ENCODE results near the gene PTPRD.

PTPRD gene

GRCh38 chr9:9905736-9906135 lies 707.1 kb downstream of the PTPRD start:
- Histone ChIP-seq H3K4me3 (ENCODE audit: low read depth, low read length) (no peak overlapping the region), H2AFZ (ENCODE audit: insufficient read depth, low read length, poor library complexity) (no peak overlapping the region), H3K79me1 (ENCODE audit: low read length) (no peaks in the 10 kb centered on the region), H2AK5ac (ENCODE audit: low read length) (no peak overlapping the region), H3K4me1 (ENCODE audit: control insufficient read depth in 1 of 2, insufficient read depth in 2 of 2, low read length in 2 of 2) (no peaks in the 10 kb centered on the region), H4K12ac (ENCODE audit: low read depth, low read length) (no peak overlapping the region), H4K8ac (ENCODE audit: low read depth, low read length) (no peak overlapping the region), H3K9me3 (ENCODE audit: insufficient read depth, low read depth, low read length) (no peaks in the 10 kb centered on the region), H3K27me3 (ENCODE audit: insufficient read depth, low read length) (no peaks in the 10 kb centered on the region), H4K91ac (ENCODE audit: low read depth, low read length) (no peak overlapping the region), H3K27ac (ENCODE audit: low read depth, low read length) (no peak overlapping the region), H3K4me2 (ENCODE audit: low read length) (no peak overlapping the region), H3K23ac (ENCODE audit: low read length) (no peak overlapping the region), H2BK12ac (ENCODE audit: low read length) (no peak overlapping the region), H3K79me2 (ENCODE audit: control insufficient read depth, insufficient read depth, low read length, poor library complexity) (no peaks in the 10 kb centered on the region), H2BK5ac (ENCODE audit: low read depth, low read length, poor library complexity) (no peak overlapping the region), H2BK120ac (ENCODE audit: insufficient read depth, low read length, poor library complexity) (no peak overlapping the region), H3K36me3 (ENCODE audit: control insufficient read depth in 1 of 2, insufficient read depth in 2 of 2, low read length in 2 of 2) (no peaks in the 10 kb centered on the region), H3K9ac (ENCODE audit: low read length) (no peak overlapping the region), H3K14ac (ENCODE audit: low read length) (no peak overlapping the region), H3K4ac (ENCODE audit: low read depth, low read length) (no peak overlapping the region), H3K18ac (ENCODE audit: low read length) (no peak overlapping the region)
- DNase-seq = peak in 1 of 2 donors; percentile 36
- no CpG with 5 or more reads among the region's 3 CpGs for WGBS (ENCODE audit: extremely low coverage, insufficient coverage, insufficient read length)

GRCh38 chr9:9904041-9904440 lies 708.8 kb downstream of the PTPRD start:
- no peak overlapping the region for H3K18ac ChIP-seq (ENCODE audit: low read length)
- H3K4ac ChIP-seq (ENCODE audit: low read depth, low read length) = no peak overlapping the region
- H2AK5ac ChIP-seq (ENCODE audit: low read length) = no peak overlapping the region
- no peaks in the 10 kb centered on the region for H3K27me3 ChIP-seq (ENCODE audit: insufficient read depth, low read length)
- no peak overlapping the region for H2AFZ ChIP-seq (ENCODE audit: insufficient read depth, low read length, poor library complexity)
- H3K36me3 ChIP-seq (ENCODE audit: control insufficient read depth in 1 of 2, insufficient read depth in 2 of 2, low read length in 2 of 2) = no peaks in the 10 kb centered on the region
- H2BK12ac ChIP-seq (ENCODE audit: low read length) = no peak overlapping the region
- no peak overlapping the region for H3K9ac ChIP-seq (ENCODE audit: low read length)
- no peak overlapping the region for H3K27ac ChIP-seq (ENCODE audit: low read depth, low read length)
- no peak overlapping the region for H3K4me2 ChIP-seq (ENCODE audit: low read length)
- H2BK120ac ChIP-seq (ENCODE audit: insufficient read depth, low read length, poor library complexity) = no peak overlapping the region
- H4K12ac ChIP-seq (ENCODE audit: low read depth, low read length) = no peak overlapping the region
- H3K14ac ChIP-seq (ENCODE audit: low read length) = no peak overlapping the region
- H3K4me3 ChIP-seq (ENCODE audit: low read depth, low read length) = no peak overlapping the region
- no peaks in the 10 kb centered on the region for H3K4me1 ChIP-seq (ENCODE audit: control insufficient read depth in 1 of 2, insufficient read depth in 2 of 2, low read length in 2 of 2)
- H2BK5ac ChIP-seq (ENCODE audit: low read depth, low read length, poor library complexity) = no peak overlapping the region
- H3K23ac ChIP-seq (ENCODE audit: low read length) = no peak overlapping the region
- DNase-seq = no peak
- no CpG with 5 or more reads among the region's 3 CpGs for WGBS (ENCODE audit: extremely low coverage, insufficient coverage, insufficient read length)
- H3K79me2 ChIP-seq (ENCODE audit: control insufficient read depth, insufficient read depth, low read length, poor library complexity) = no peaks in the 10 kb centered on the region
- H3K9me3 ChIP-seq (ENCODE audit: insufficient read depth, low read depth, low read length) = no peaks in the 10 kb centered on the region
- no peak overlapping the region for H4K8ac ChIP-seq (ENCODE audit: low read depth, low read length)
- no peak overlapping the region for H4K91ac ChIP-seq (ENCODE audit: low read depth, low read length)
- H3K79me1 ChIP-seq (ENCODE audit: low read length) = no peaks in the 10 kb centered on the region

GRCh38 chr9:9901624-9902023 lies 711.2 kb downstream of the PTPRD start:
- no peaks in the 10 kb centered on the region for H3K36me3 ChIP-seq (ENCODE audit: control insufficient read depth in 1 of 2, insufficient read depth in 2 of 2, low read length in 2 of 2)
- no peak overlapping the region for H3K23ac ChIP-seq (ENCODE audit: low read length)
- no peak overlapping the region for H3K4ac ChIP-seq (ENCODE audit: low read depth, low read length)
- H2AFZ ChIP-seq (ENCODE audit: insufficient read depth, low read length, poor library complexity) = no peak overlapping the region
- no CpG with 5 or more reads among the region's 4 CpGs for WGBS (ENCODE audit: extremely low coverage, insufficient coverage, insufficient read length)
- no peak overlapping the region for H3K4me3 ChIP-seq (ENCODE audit: low read depth, low read length)
- no peak overlapping the region for H2BK12ac ChIP-seq (ENCODE audit: low read length)
- H3K79me2 ChIP-seq (ENCODE audit: control insufficient read depth, insufficient read depth, low read length, poor library complexity) = no peaks in the 10 kb centered on the region
- no peak for DNase-seq
- H3K79me1 ChIP-seq (ENCODE audit: low read length) = no peaks in the 10 kb centered on the region
- no peak overlapping the region for H3K18ac ChIP-seq (ENCODE audit: low read length)
- no peak overlapping the region for H2AK5ac ChIP-seq (ENCODE audit: low read length)
- no peak overlapping the region for H3K4me2 ChIP-seq (ENCODE audit: low read length)
- H4K91ac ChIP-seq (ENCODE audit: low read depth, low read length) = no peak overlapping the region
- H3K4me1 ChIP-seq (ENCODE audit: control insufficient read depth in 1 of 2, insufficient read depth in 2 of 2, low read length in 2 of 2) = no peaks in the 10 kb centered on the region
- no peaks in the 10 kb centered on the region for H3K9me3 ChIP-seq (ENCODE audit: insufficient read depth, low read depth, low read length)
- no peak overlapping the region for H3K9ac ChIP-seq (ENCODE audit: low read length)
- H3K27me3 ChIP-seq (ENCODE audit: insufficient read depth, low read length) = no peaks in the 10 kb centered on the region
- no peak overlapping the region for H3K27ac ChIP-seq (ENCODE audit: low read depth, low read length)
- H4K8ac ChIP-seq (ENCODE audit: low read depth, low read length) = no peak overlapping the region
- no peak overlapping the region for H2BK120ac ChIP-seq (ENCODE audit: insufficient read depth, low read length, poor library complexity)
- H4K12ac ChIP-seq (ENCODE audit: low read depth, low read length) = no peak overlapping the region
- H2BK5ac ChIP-seq (ENCODE audit: low read depth, low read length, poor library complexity) = no peak overlapping the region
- no peak overlapping the region for H3K14ac ChIP-seq (ENCODE audit: low read length)

- no peak overlapping the region for H4K8ac ChIP-seq (ENCODE audit: low read depth, low read length)
- no peaks in the 10 kb centered on the region for H3K79me2 ChIP-seq (ENCODE audit: control insufficient read depth, insufficient read depth, low read length, poor library complexity)
- H3K4me3 ChIP-seq (ENCODE audit: low read depth, low read length) = no peak overlapping the region
- no peak overlapping the region for H3K23ac ChIP-seq (ENCODE audit: low read length)
- no peak for DNase-seq
- H3K9ac ChIP-seq (ENCODE audit: low read length) = no peak overlapping the region
- no peak overlapping the region for H2AFZ ChIP-seq (ENCODE audit: insufficient read depth, low read length, poor library complexity)
- H2BK12ac ChIP-seq (ENCODE audit: low read length) = no peak overlapping the region
- peak overlapping the region; percentile 1 for H3K27ac ChIP-seq (ENCODE audit: low read depth, low read length)
- H2BK120ac ChIP-seq (ENCODE audit: insufficient read depth, low read length, poor library complexity) = no peak overlapping the region
- H3K18ac ChIP-seq (ENCODE audit: low read length) = no peak overlapping the region
- H3K79me1 ChIP-seq (ENCODE audit: low read length) = no peaks in the 10 kb centered on the region
- H3K4ac ChIP-seq (ENCODE audit: low read depth, low read length) = no peak overlapping the region
- H3K9me3 ChIP-seq (ENCODE audit: insufficient read depth, low read depth, low read length) = no peaks in the 10 kb centered on the region
- no peaks in the 10 kb centered on the region for H3K36me3 ChIP-seq (ENCODE audit: control insufficient read depth in 1 of 2, insufficient read depth in 2 of 2, low read length in 2 of 2)
- H4K12ac ChIP-seq (ENCODE audit: low read depth, low read length) = no peak overlapping the region
- H3K4me1 ChIP-seq (ENCODE audit: control insufficient read depth in 1 of 2, insufficient read depth in 2 of 2, low read length in 2 of 2) = no peaks in the 10 kb centered on the region
- no peak overlapping the region for H3K4me2 ChIP-seq (ENCODE audit: low read length)
- H3K14ac ChIP-seq (ENCODE audit: low read length) = no peak overlapping the region
- no CpG with 5 or more reads among the region's 1 CpG for WGBS (ENCODE audit: extremely low coverage, insufficient coverage, insufficient read length)
- H3K27me3 ChIP-seq (ENCODE audit: insufficient read depth, low read length) = no peaks in the 10 kb centered on the region
- no peak overlapping the region for H2AK5ac ChIP-seq (ENCODE audit: low read length)
- no peak overlapping the region for H2BK5ac ChIP-seq (ENCODE audit: low read depth, low read length, poor library complexity)
- H4K91ac ChIP-seq (ENCODE audit: low read depth, low read length) = no peak overlapping the region
These were observed 719.0 kb downstream of the PTPRD start for GRCh38 chr9:9893837-9894236.
